Esophagus muscularis mucosa (tissue), 4 donors: ENCODE data around the gene BBC3. TPM values are rescaled to one million over a fixed set of nuclear protein-coding genes. Genes with fewer than 3 reads are reported as not detected.
A peak's percentile ranks its signal among the peaks of the same experiment; 100 is the strongest.

Experiments
- DNase-seq: peaks from one replicate; pipeline ENCODE4 v3.0.0-alpha.2; 2017; ENCODE audit errors: extremely low spot score
- H3K27ac ChIP-seq, 4 donors: fragments of 200-600 bp; sonication (generic); replicated peaks in 1 of 4; 1 replicate in 3 of 4; 2 replicates in 1 of 4; pipeline ENCODE4 v1.5.1; 2016 to 2019; ENCODE audit warnings: mild to moderate bottlenecking in 1 of 4
- H3K27me3 ChIP-seq, 4 donors: fragments of 200-600 bp; sonication (generic); one replicate each; pipeline versions ENCODE4 v1.5.1 to v1.6.0; 2016 to 2019
- H3K36me3 ChIP-seq, 4 donors: fragments of 200-600 bp; sonication (generic); one replicate each; pipeline ENCODE4 v1.5.1; 2016 to 2019
- H3K4me1 ChIP-seq, 4 donors: fragments of 200-600 bp; sonication (generic); one replicate each; pipeline ENCODE4 v1.5.1; 2016 to 2019
- H3K4me3 ChIP-seq, 4 donors: fragments of 200-600 bp; sonication (generic); 1 replicate in 2 of 4; 2 replicates in 2 of 4; pipeline ENCODE4 v1.5.1; 2016 to 2019; ENCODE audit warnings: mild to moderate bottlenecking in 4 of 4, moderate library complexity in 1 of 4
- H3K9me3 ChIP-seq, 4 donors: fragments of 200-600 bp; sonication (generic); 1 replicate in 3 of 4; 2 replicates in 1 of 4; pipeline ENCODE4 v1.5.1; 2016 to 2019
- EP300 ChIP-seq: sonication (generic); formaldehyde crosslinking; IDR thresholded peaks from one replicate; pipeline ENCODE4 v1.6.1; 2017; ENCODE audit warnings: antibody characterized with exemption
- POLR2A ChIP-seq: fragments of 450-650 bp; IDR thresholded peaks from one replicate; pipeline ENCODE4 v1.6.1; 2017; ENCODE audit warnings: antibody characterized with exemption, moderate library complexity, mild to moderate bottlenecking, low read depth
- POLR2AphosphoS5 ChIP-seq, 2 donors: sonication (generic); formaldehyde crosslinking; IDR thresholded peaks; one replicate each; pipeline ENCODE4 v1.6.1; 2017; ENCODE audit warnings: antibody characterized with exemption in 2 of 2
- WGBS: methylation state at CpG from one replicate; pipeline ENCODE4 v1.1.5; 2018; 5-methylcytosine and 5-hydroxymethylcytosine counted together
- intact Hi-C: fragments of 100-400 bp; cut with DNase I; formaldehyde crosslinking; loops from one replicate; pipeline ENCODE4 v1.15.1; 2023
- total RNA-seq, 4 donors: library from RNA; depleted of rRNA; stranded (reverse); fragments of >200 nt; gene quantifications; one replicate each; pipeline versions ENCODE4 v1.1.0 to v1.2.1, GENCODE V29; 2016
- TF ChIP-seq, protein P1 (sequence below), 3 experiments: fragments of 200-600 bp in 2 of 3; fragments of 450-650 bp in 1 of 3; sonication (generic) in 2 of 3; IDR thresholded peaks; one replicate each; pipeline ENCODE4 v1.5.1; 2017 to 2019; ENCODE audit warnings: antibody characterized with exemption in 3 of 3, mild to moderate bottlenecking in 2 of 3, moderate library complexity in 1 of 3

The BBC3 gene
- total RNA-seq, 4 donors from 2014 or later: 5.0 to 21.3 (median 11.5) TPM

DNA sequence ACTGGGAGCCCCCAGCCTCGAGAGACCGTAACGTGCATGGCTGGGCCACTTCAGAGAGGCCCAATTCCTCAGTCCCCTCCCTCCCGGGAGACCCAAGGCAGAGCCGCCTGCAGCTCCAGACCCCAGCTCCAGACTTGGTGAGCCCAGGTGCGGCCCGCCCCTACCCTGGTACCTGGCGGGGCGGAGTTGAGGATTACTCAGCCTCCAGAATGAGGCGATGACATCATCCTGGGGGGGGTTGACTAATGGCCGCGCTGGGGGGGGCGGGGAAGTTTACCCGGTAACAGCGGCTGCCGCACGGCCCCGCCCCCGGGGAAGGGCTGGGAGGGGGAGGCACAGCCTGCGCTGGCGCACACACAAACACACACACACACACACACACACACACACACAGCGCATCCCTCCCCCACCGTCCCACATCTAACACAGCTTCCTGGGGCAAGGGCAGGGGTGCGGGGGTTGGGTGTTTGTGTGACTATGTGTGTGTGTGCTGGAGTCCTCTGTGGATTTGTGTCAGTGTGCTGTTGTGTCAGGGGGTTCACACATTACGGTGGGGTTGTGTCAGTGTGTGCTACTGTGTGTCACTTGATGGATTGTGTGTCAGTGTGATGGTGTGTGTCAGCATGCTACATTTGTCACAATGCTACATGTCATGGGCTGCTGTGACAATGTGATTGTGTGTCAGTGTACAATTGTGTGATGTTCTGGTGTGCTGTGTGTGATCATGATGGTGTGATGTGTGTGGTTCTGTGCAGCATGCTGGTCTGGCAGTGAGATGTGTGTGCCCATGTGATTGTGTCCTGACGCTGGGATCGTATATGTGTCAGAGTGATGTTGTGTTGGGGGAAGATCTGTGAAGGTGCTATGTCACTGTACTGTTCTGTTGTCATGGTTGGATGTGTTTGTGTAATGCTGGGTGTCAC, 10.3 kb upstream of the BBC3 start:
- Histone ChIP-seq H3K27ac (peak overlapping the region in 1 of 4 donors; percentile 28), H3K9me3 (no peaks in the 10 kb centered on the region), H3K4me1 (peaks cover 33 to 54% (median 49%) of the 10 kb centered on the region in 4 donors), H3K27me3 (no peaks in the 10 kb centered on the region), H3K4me3 (peak overlapping the region in 2 of 4 donors; percentile 12 to 20), H3K36me3 (no peaks in the 10 kb centered on the region)
- intact Hi-C loops: no loop called here
- WGBS: 50% methylated on average over 3 of the region's 27 CpGs
- TF ChIP-seq POLR2A (no peak), POLR2AphosphoS5 (IDR thresholded peaks at IDR 0.05) (no peak), EP300 (no peak)
- TF ChIP-seq, protein P1, sequence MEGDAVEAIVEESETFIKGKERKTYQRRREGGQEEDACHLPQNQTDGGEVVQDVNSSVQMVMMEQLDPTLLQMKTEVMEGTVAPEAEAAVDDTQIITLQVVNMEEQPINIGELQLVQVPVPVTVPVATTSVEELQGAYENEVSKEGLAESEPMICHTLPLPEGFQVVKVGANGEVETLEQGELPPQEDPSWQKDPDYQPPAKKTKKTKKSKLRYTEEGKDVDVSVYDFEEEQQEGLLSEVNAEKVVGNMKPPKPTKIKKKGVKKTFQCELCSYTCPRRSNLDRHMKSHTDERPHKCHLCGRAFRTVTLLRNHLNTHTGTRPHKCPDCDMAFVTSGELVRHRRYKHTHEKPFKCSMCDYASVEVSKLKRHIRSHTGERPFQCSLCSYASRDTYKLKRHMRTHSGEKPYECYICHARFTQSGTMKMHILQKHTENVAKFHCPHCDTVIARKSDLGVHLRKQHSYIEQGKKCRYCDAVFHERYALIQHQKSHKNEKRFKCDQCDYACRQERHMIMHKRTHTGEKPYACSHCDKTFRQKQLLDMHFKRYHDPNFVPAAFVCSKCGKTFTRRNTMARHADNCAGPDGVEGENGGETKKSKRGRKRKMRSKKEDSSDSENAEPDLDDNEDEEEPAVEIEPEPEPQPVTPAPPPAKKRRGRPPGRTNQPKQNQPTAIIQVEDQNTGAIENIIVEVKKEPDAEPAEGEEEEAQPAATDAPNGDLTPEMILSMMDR (IDR thresholded peaks at IDR 0.05): no peak
- DNase-seq: no peak

DNA sequence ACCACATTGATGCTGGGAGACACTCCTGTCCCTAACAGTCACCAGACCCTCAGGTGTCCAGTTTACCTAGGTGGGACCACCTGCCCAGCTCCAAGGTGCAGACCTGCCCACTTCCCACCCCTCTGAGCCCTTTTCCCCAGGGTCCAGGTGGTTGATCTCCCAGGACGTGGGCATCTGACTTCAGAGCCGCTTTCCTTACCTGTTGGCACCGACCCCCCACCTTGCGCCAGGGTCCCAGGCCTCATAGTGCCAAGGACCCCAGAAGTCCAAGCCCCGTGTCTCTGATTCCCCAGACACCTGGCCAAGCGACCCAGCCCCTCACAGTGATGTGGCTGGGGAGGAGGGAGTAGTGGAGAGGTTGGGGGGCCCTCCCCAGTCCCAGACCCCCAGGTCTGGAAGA, 9.6 kb upstream of the BBC3 start:
- H3K27me3 ChIP-seq: no peaks in the 10 kb centered on the region
- no peak for DNase-seq
- no CpG with 5 or more reads among the region's 6 CpGs for WGBS
- peaks cover 33 to 54% (median 49%) of the 10 kb centered on the region in 4 donors for H3K4me1 ChIP-seq
- H3K36me3 ChIP-seq: no peaks in the 10 kb centered on the region
- intact Hi-C loops: no loop called here
- H3K27ac ChIP-seq: peak overlapping the region in 1 of 4 donors; percentile 28
- TF ChIP-seq POLR2A: no peak
- TF ChIP-seq EP300: no peak
- TF ChIP-seq, protein P1 (IDR thresholded peaks at IDR 0.05): no peak
- TF ChIP-seq POLR2AphosphoS5 (IDR thresholded peaks at IDR 0.05): no peak
- H3K9me3 ChIP-seq: no peaks in the 10 kb centered on the region
- no peak overlapping the region for H3K4me3 ChIP-seq

DNA sequence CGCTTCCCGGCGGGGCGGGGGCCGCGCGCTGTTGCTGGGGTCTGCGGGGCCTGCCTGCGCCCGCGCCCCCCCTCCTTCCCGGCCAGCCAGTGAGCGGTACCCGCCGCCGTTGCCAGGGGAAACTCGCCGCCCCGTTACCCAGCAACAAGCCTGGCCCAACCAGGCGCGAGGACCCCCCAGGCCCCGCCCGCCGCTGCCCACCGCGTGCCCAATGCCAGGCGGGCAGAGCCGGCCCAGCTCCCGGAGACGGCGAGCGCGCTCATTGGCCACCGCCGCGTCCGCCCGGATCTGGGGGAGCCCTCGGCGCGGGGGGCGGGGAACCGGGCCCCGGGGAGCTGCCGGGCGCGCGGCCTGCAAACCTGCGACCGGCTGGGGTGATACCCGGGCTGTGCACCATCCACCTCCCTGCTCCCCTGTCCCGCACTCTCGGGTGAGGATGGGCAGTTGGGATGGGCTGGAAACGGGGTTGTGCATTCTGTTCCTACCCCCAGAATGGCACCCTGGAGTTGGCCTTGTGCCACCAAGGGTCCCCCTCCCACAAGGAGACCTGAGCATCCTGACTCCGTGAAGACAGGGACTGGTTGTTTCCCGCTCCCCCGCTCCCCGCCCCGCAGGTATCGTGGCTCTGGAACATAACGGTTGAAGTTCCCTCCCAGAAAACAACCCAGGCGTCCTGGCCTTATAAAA, 8.8 kb upstream of the BBC3 start:
- Histone ChIP-seq H3K9me3 (no peaks in the 10 kb centered on the region), H3K4me1 (peaks cover 33 to 54% (median 48%) of the 10 kb centered on the region in 4 donors), H3K4me3 (peak overlapping the region; percentile 46 to 58 (median 51)), H3K27ac (peak overlapping the region in 3 of 4 donors; percentile 49 to 62 (median 57)), H3K27me3 (no peaks in the 10 kb centered on the region), H3K36me3 (no peaks in the 10 kb centered on the region)
- intact Hi-C loops: no loop called here
- TF ChIP-seq, protein P1 (IDR thresholded peaks at IDR 0.05): no peak
- TF ChIP-seq POLR2A: no peak
- TF ChIP-seq POLR2AphosphoS5 (IDR thresholded peaks at IDR 0.05): no peak
- TF ChIP-seq EP300: no peak
- 0% methylated on average over 7 of the region's 62 CpGs for WGBS
- no peak for DNase-seq

DNA sequence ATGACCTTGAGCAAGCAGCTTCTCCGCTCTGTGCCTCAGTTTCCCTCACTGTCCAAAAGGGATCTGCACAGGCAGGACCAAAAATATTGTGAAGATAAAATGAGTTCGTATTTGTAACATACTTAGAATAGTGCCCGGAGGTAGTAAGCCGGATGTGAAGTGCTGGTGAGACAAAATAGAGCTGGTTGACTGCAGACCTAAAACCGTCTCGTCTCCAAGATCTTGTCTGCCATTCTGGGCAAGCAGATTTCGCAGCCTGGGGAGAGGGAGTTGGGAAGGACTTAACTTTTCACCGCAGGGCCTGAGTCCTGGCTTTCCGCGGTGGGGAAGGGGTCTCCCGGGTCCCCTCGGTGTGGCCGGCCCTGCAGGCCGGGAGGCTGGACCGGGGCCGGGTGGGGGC, 8.2 kb upstream of the BBC3 start:
- Histone ChIP-seq H3K9me3 (no peaks in the 10 kb centered on the region), H3K36me3 (no peaks in the 10 kb centered on the region), H3K4me1 (peaks cover 28 to 48% (median 43%) of the 10 kb centered on the region in 4 donors), H3K4me3 (peak overlapping the region; percentile 46 to 58 (median 51)), H3K27me3 (no peaks in the 10 kb centered on the region), H3K27ac (peak overlapping the region in 3 of 4 donors; percentile 49 to 62 (median 57))
- TF ChIP-seq POLR2A (no peak), EP300 (no peak), POLR2AphosphoS5 (IDR thresholded peaks at IDR 0.05) (no peak)
- intact Hi-C loops: no loop called here
- DNase-seq: no peak
- 14% methylated on average over 10 of the region's 16 CpGs for WGBS

DNA sequence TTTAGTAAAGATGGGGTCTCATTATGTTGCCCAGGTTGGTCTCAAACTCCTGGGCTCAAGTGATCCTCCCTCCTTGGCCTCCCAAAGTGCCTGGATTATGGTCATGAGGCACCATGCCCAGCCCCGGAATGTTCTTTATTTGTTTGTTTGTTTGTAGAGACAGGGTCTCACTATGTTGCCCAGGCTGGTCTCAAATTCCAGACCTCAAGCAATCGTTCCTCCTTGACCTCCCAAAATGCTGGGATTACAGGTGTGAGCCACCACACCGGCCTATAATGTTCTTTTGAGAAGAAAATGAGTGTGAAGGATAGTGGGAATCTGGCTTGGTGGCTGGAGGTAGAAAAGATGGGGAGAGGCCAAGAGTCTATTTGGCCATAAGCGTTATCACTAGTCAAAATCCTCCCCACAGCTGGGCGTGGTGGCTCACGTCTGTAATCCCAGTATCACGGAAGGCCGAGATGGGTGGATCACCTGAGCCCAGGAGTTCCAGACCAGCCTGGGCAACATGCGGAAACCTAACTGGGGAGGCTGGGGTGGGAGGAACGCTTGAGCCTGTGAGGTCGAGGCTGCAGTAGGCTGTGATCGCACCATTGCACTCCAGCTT, 5.2 kb upstream of the BBC3 start:
- WGBS: 92% methylated on average over 12 of the region's 12 CpGs

More for the DNA sequence above, 5.2 kb upstream of the BBC3 start:
- Histone ChIP-seq H3K4me3 (no peak overlapping the region), H3K27ac (no peak overlapping the region), H3K4me1 (peaks cover 26 to 41% (median 39%) of the 10 kb centered on the region in 4 donors), H3K9me3 (no peaks in the 10 kb centered on the region), H3K36me3 (no peaks in the 10 kb centered on the region), H3K27me3 (no peaks in the 10 kb centered on the region)
- TF ChIP-seq POLR2AphosphoS5 (IDR thresholded peaks at IDR 0.05) (no peak), EP300 (no peak), POLR2A (no peak)
- TF ChIP-seq, protein P1 (IDR thresholded peaks at IDR 0.05): no peak
- no peak for DNase-seq
- intact Hi-C loops: no loop called here
